GM18873 (cell line): ENCODE results near the gene GBGT1.
A peak's percentile ranks its signal among the peaks of the same experiment; 100 is the strongest.

Experiments
- ATAC-seq: cut with Tn5 transposase; IDR thresholded peaks from one replicate; pipeline ENCODE4 v1.9.1; 2021; ENCODE audit warnings: mild to moderate bottlenecking, moderate library complexity, moderate number of reproducible peaks; ENCODE audit not compliant: unreplicated experiment, low FRiP score

Gene GBGT1

DNA sequence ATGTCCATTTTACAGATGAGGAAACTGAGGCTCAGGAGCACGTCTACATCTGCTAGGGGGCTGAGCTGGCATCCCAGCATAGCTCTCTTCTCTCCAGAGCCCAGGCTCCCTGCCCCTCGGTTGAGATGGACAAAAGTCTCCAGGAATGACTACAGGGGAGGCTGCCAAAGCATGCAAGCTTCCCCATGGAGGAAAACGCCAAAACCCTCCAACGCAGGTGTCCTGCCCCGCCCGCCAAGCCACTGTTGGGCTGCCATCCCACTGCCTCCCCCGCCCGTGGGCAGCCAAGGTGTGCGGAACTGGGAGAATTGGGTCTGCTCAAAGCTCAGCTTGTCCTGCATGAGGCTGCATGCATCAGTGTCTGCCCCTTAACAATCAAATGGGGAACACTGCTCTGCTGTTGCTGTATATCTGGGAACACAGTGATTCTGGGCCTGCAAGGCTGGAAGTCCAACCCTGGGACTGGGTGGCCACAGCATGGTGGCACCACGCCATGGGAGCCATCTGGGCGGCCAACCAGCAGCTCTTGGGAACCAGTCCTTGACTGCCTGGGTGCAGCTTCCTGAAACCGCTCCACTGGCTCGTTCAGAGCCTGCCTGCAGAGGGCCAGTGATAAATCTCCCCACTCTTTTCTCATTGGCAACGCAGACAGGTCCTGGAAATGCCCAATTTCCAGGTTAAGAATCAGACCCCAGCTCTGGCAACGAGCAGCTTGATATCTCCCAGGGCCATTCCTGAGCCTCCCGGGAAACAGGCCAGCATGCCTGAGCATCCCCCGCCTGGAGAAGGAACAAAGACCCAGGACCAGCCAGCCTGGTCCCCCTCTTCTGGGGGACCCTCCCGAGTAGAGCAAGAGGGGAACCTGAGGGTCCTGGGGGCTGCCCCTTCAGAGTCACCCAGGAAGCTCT lies 46.2 kb downstream of the GBGT1 start:
- no peak for ATAC-seq

GRCh38 chr9:133116346-133117231 lies 47.1 kb downstream of the GBGT1 start:
- ATAC-seq: no peak

- ATAC-seq: peak; percentile 51
Observed at GRCh38 chr9:133115604-133116345, 47.9 kb downstream of the GBGT1 start.

GRCh38 chr9:133114886-133115603 lies 48.7 kb downstream of the GBGT1 start:
- ATAC-seq: peak; percentile 4

- no peak for ATAC-seq
Observed at GRCh38 chr9:133113949-133114885, 49.5 kb downstream of the GBGT1 start.

- no peak for ATAC-seq
Observed at GRCh38 chr9:133113163-133113948, 50.4 kb downstream of the GBGT1 start.

GRCh38 chr9:133112663-133113026 lies 51.1 kb downstream of the GBGT1 start:
- ATAC-seq: no peak

DNA sequence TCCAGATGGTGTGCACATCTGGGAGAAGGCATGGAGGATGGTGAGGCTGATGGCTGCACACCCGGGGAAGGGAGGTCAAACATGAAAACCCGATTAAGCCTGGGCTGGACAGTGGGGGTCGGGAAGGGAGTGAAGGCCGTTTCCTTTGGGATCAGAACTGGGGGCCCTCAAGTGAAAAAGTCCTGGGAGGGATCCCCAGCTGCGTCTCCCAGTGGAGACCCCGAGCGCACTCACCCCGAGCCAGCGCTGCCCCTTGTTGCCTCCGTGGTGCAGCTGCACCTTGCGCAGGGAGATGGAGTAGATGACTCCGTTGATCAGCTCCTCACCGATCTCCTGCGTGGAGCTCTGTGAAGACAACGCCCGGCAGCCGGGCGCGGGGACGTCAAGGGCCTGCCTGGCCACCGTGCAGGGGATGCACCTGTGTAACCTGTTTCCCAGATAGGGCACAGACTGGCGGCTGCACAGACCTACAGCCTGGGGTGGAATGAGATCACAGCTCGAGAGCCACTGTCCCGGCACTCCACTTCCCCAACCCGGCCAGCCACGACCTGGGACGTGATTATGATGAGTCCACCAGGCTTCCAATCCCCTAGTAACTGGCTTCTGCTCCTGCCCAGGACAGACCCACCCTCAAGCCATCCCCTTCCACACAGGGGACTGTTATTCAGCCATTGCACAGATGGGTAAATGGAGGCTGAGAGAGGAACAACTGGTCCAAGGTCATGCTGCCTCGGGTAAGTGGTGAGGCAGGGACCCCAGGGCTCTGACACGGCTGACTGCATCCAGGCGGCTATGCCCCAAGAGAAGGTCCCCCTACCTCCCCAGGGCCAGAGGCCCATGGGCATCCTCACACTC lies 51.7 kb downstream of the GBGT1 start:
- ATAC-seq: no peak

- no peak for ATAC-seq
Observed at GRCh38 chr9:133109931-133110650, 53.6 kb downstream of the GBGT1 start.

- ATAC-seq: no peak
Observed at GRCh38 chr9:133108794-133109641, 54.7 kb downstream of the GBGT1 start.

GRCh38 chr9:133107961-133108793 lies 55.5 kb downstream of the GBGT1 start:
- no peak for ATAC-seq

DNA sequence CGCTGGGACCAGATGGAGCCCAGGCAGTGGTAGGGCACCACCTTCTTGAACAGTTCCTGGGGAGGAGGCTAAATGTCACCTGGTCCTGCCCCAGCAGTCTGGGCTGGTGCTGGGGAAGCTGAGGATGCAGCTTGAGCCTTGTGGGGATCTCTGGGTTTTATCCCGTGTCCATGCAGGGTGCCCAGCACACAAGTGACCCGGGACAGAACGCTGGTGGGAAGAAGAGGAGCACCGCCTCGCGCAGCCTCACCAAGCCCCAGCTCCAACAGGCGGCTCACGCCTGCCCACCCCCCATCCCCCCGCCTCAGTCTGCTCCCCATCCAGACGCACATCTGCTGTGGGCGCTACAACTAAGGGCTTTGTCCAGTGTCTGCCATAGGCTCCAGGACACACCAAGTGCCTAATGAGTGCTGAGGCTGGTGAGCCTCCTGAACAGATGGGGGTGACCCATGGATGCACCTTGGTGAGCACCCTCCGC lies 56.4 kb downstream of the GBGT1 start:
- ATAC-seq: no peak

GRCh38 chr9:133106511-133107244 lies 57.0 kb downstream of the GBGT1 start:
- no peak for ATAC-seq

GRCh38 chr9:133105461-133105770 lies 58.3 kb downstream of the GBGT1 start:
- ATAC-seq: no peak
